Liver (tissue), 3 donors: Measurements from ENCODE around the gene HOXC10.
A peak's percentile ranks its signal among the peaks of the same experiment; 100 is the strongest.

Experiments used
- TAF1 ChIP-seq: conservative IDR thresholded peaks from 2 replicates; pipeline ENCODE4 v1.6.1; 2016; ENCODE audit warnings: antibody characterized with exemption, mild to moderate bottlenecking
- TF ChIP-seq, protein P1 (sequence below): IDR thresholded peaks from 2 replicates; pipeline ENCODE4 v1.6.1; 2016; ENCODE audit warnings: antibody characterized with exemption
- TF ChIP-seq, protein P2 (sequence below): fragments of 150-350 bp; IDR thresholded peaks from 2 replicates; pipeline ENCODE4 v1.5.1; 2017; ENCODE audit warnings: improper control_type of control experiment, low read depth, low read length; ENCODE audit not compliant: missing input control
- TF ChIP-seq, protein P3 (sequence below): IDR thresholded peaks from 2 replicates; pipeline ENCODE4 v1.6.1; 2016; ENCODE audit warnings: antibody characterized with exemption, mild to moderate bottlenecking
- donor health status: healthy.
- donor health status: healthy.

DNA sequence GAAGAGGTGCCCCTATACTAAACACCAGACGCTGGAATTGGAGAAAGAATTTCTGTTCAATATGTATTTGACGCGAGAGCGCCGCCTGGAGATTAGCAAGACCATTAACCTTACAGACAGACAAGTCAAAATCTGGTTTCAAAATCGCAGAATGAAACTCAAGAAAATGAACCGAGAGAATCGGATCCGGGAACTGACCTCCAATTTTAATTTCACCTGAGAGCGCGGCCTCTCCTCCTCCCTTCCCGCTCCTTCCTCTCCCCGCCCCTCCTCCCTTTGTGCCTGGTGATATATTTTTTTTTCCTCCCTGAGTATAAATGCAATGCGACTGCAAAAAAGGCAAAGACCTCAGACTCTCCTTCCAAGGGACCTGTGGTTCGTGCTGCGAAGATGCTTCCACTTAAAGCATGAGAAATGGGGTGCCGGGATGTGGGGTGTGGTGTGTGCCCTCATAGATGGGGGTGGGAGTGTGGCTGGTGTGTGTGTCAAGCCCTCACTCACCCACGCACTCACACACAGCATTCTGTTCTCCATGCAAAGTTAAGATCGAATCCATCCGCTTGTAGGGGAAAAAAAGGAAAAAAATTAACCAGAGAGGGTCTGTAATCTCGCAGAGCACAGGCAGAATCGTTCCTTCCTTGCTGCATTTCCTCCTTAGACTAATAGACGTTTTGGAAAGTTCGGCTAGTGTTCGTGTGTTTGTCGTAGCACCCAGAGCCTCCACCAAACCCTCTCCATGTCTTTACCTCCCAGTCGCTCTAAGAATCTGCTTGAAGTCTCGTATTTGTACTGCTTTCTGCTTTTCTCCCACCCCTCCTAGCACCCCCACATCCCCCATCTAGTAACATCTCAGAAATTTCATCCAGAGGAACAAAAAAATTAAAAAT is 4.5 kb downstream of the HOXC10 start:
- TF ChIP-seq, protein P1, sequence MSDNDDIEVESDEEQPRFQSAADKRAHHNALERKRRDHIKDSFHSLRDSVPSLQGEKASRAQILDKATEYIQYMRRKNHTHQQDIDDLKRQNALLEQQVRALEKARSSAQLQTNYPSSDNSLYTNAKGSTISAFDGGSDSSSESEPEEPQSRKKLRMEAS: no peak
- TF ChIP-seq, protein P2, sequence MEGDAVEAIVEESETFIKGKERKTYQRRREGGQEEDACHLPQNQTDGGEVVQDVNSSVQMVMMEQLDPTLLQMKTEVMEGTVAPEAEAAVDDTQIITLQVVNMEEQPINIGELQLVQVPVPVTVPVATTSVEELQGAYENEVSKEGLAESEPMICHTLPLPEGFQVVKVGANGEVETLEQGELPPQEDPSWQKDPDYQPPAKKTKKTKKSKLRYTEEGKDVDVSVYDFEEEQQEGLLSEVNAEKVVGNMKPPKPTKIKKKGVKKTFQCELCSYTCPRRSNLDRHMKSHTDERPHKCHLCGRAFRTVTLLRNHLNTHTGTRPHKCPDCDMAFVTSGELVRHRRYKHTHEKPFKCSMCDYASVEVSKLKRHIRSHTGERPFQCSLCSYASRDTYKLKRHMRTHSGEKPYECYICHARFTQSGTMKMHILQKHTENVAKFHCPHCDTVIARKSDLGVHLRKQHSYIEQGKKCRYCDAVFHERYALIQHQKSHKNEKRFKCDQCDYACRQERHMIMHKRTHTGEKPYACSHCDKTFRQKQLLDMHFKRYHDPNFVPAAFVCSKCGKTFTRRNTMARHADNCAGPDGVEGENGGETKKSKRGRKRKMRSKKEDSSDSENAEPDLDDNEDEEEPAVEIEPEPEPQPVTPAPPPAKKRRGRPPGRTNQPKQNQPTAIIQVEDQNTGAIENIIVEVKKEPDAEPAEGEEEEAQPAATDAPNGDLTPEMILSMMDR: peak; percentile 21
- TF ChIP-seq, protein P3, sequence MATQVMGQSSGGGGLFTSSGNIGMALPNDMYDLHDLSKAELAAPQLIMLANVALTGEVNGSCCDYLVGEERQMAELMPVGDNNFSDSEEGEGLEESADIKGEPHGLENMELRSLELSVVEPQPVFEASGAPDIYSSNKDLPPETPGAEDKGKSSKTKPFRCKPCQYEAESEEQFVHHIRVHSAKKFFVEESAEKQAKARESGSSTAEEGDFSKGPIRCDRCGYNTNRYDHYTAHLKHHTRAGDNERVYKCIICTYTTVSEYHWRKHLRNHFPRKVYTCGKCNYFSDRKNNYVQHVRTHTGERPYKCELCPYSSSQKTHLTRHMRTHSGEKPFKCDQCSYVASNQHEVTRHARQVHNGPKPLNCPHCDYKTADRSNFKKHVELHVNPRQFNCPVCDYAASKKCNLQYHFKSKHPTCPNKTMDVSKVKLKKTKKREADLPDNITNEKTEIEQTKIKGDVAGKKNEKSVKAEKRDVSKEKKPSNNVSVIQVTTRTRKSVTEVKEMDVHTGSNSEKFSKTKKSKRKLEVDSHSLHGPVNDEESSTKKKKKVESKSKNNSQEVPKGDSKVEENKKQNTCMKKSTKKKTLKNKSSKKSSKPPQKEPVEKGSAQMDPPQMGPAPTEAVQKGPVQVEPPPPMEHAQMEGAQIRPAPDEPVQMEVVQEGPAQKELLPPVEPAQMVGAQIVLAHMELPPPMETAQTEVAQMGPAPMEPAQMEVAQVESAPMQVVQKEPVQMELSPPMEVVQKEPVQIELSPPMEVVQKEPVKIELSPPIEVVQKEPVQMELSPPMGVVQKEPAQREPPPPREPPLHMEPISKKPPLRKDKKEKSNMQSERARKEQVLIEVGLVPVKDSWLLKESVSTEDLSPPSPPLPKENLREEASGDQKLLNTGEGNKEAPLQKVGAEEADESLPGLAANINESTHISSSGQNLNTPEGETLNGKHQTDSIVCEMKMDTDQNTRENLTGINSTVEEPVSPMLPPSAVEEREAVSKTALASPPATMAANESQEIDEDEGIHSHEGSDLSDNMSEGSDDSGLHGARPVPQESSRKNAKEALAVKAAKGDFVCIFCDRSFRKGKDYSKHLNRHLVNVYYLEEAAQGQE: no peak
- TF ChIP-seq TAF1: no peak
